Measurements from ENCODE around the gene TMEM50B.

DNA sequence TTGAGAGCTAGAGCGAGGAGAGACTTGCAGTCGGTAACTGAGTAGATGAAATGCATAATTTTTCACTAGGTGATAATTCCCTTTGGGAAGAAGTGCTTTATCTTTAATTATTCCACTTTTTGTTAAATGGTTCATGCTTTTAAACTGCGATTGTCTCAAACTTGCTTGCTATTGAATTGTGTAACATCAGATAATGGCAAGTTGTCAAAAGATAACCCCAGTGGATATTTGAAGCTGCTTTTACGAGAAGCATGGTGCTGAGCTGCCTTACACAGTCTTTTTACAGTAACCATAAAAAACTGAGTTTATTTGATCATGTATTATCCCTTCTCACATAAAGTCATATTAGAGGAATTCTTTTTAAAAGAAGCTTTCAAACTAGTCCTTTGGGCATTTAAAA is 30.2 kb downstream of the TMEM50B start:
- TF ChIP-seq CTCF (IDR thresholded peaks at IDR 0.05) = no peak
- no peak for TF ChIP-seq POLR2AphosphoS5 (IDR thresholded peaks at IDR 0.05; ENCODE audit: insufficient read depth in 1 of 2, low read depth in 1 of 2)
- TF ChIP-seq POLR2A (IDR thresholded peaks at IDR 0.05) = no peak

Measured in vagina (tissue), 2 donors.